Thoracic aorta (tissue), 2 donors: ENCODE results near the gene CHERP. TPM values are rescaled to one million over a fixed set of nuclear protein-coding genes. Genes with fewer than 3 reads are reported as not detected.
A peak's percentile ranks its signal among the peaks of the same experiment; 100 is the strongest.

Experiments used
- ATAC-seq: fragments of 150-250 bp; one replicate; pipeline ENCODE4 v1.8.0; 2017; ENCODE audit warnings: low read depth; ENCODE audit not compliant: insufficient number of reproducible peaks, low FRiP score
- DNase-seq: peaks from one replicate; pipeline ENCODE4 v3.0.0-alpha.2; 2020; ENCODE audit warnings: low spot score
- H3K27ac ChIP-seq, 2 donors: fragments of 200-600 bp; sonication (generic); 1 replicate in 1 of 2; 2 replicates in 1 of 2; pipeline ENCODE4 v1.5.1; 2016; ENCODE audit warnings: mild to moderate bottlenecking in 2 of 2, moderate library complexity in 2 of 2
- H3K27me3 ChIP-seq: fragments of 200-600 bp; sonication (generic); replicated peaks from 2 replicates; pipeline ENCODE4 v1.6.0; 2016; ENCODE audit warnings: mild to moderate bottlenecking; ENCODE audit not compliant: insufficient read depth
- H3K36me3 ChIP-seq: fragments of 200-600 bp; sonication (generic); one replicate; pipeline ENCODE4 v1.5.1; 2016
- H3K4me1 ChIP-seq, 2 donors: fragments of 200-600 bp; sonication (generic); 1 replicate in 1 of 2; 2 replicates in 1 of 2; pipeline versions ENCODE4 v1.5.1 to v1.6.0; 2016; ENCODE audit warnings: low read depth in 2 of 2, mild to moderate bottlenecking in 1 of 2; ENCODE audit not compliant: control insufficient read depth in 1 of 2
- H3K4me3 ChIP-seq: fragments of 200-600 bp; sonication (generic); 2 replicates; pipeline ENCODE4 v1.5.1; 2016; ENCODE audit warnings: mild to moderate bottlenecking
- H3K9me3 ChIP-seq: fragments of 200-600 bp; sonication (generic); 2 replicates; pipeline ENCODE4 v1.5.1; 2016
- total RNA-seq, 2 donors: library from RNA; depleted of rRNA; stranded (reverse); fragments of >200 nt; gene quantifications; one replicate each; pipeline versions ENCODE4 v1.1.0 to v1.2.3, GENCODE V29; 2016
- TF ChIP-seq, protein P1 (sequence below): fragments of 200-600 bp; sonication (generic); IDR thresholded peaks from one replicate; pipeline ENCODE4 v1.5.1; 2019; ENCODE audit warnings: antibody characterized with exemption

CHERP gene
- total RNA-seq, 2 donors from 2014 or later: 9.3 to 18.4 TPM

DNA sequence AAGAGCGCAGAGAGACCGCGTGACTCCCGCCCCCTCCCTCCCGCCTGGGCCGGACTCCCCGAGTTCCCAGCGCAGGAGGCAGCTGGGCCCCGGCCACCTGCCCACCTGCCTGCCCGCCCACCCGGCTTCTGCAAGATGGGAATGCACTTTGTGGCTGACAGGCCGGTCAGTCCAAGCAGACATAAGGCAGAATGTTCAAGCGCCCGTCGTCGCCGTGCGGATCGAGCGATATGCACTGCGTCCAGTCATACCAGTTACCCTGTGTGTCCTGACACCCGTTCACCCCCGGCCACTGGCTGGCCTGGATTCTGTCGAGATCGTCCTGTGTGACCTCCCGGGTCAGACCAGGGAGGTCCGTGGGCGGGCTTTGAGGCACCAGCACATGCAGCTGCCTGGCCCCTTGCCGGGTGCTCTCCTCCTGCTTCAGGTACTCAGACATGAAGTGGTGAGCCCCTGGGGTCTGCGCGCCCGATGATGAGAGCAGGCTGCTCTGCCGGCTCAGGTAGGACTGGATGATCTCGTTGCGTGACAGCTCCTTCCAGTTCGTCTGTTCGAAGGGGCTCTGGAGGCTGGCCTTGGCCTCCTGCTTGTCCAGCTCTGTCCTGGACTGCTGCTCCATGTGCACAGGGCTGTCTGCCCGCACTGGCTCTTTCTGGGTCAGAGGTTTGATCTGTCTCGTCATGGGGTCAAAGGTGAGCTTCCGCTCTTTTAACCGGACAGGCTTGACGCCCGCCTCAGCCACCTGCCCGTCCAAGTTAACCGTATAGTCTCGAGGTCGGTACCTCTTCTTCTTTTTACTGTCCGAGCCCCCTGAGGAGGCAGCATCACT is 33.8 kb upstream of the CHERP start:
- TF ChIP-seq, protein P1, sequence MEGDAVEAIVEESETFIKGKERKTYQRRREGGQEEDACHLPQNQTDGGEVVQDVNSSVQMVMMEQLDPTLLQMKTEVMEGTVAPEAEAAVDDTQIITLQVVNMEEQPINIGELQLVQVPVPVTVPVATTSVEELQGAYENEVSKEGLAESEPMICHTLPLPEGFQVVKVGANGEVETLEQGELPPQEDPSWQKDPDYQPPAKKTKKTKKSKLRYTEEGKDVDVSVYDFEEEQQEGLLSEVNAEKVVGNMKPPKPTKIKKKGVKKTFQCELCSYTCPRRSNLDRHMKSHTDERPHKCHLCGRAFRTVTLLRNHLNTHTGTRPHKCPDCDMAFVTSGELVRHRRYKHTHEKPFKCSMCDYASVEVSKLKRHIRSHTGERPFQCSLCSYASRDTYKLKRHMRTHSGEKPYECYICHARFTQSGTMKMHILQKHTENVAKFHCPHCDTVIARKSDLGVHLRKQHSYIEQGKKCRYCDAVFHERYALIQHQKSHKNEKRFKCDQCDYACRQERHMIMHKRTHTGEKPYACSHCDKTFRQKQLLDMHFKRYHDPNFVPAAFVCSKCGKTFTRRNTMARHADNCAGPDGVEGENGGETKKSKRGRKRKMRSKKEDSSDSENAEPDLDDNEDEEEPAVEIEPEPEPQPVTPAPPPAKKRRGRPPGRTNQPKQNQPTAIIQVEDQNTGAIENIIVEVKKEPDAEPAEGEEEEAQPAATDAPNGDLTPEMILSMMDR: no peak
- peaks cover 12 to 28% of the 10 kb centered on the region in 2 donors for H3K4me1 ChIP-seq
- peaks cover 26% of the 10 kb centered on the region for H3K36me3 ChIP-seq
- H3K9me3 ChIP-seq: no peaks in the 10 kb centered on the region
- H3K27ac ChIP-seq: no peak overlapping the region
- no peak overlapping the region for H3K4me3 ChIP-seq
- no peaks in the 10 kb centered on the region for H3K27me3 ChIP-seq
- DNase-seq: no peak
- no peak for ATAC-seq

DNA sequence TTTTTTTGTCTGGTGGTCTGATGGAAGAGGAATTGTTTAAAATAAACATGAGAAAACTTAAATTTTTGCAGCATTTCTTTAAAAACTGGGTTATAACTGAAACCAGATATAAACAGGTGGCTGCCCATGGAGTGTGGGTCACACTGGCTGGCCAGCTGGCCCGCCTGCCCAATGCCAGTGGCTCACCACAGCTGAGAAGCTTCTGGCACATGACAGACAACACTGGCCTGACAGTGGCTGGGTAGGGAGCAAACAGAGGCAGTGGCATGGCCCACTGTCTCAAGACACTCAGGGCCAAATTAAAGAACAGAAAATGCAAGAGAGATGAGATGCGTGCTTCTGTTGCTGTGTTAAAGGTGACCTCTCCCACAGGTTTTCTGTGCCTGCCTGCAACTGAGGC is 33.0 kb upstream of the CHERP start:
- Histone ChIP-seq H3K27ac (no peak overlapping the region), H3K36me3 (peaks cover 26% of the 10 kb centered on the region), H3K4me1 (peaks cover 12 to 34% of the 10 kb centered on the region in 2 donors), H3K27me3 (no peaks in the 10 kb centered on the region), H3K4me3 (no peak overlapping the region), H3K9me3 (no peaks in the 10 kb centered on the region)
- ATAC-seq: no peak
- DNase-seq: no peak
- TF ChIP-seq, protein P1: no peak

DNA sequence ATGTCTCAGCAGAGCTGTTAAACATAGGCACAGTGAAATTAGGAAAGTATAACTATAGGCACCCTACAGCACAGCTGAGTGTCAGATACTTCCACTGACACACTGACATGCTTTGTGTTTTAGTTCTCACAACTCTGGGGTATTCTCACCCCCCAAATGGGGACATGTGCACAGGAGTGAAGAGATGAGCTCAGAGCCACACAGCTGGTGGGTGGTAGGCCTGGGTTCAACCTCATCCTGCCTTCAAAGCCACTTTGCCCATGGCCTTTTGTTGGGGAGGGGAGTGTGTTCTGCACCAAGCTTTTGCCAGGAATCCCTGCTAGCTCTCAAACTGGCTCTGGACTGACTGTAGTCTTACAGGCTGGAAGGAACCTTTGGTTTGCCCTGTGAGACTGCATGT is 31.7 kb upstream of the CHERP start:
- H3K4me1 ChIP-seq: peaks cover 12 to 36% of the 10 kb centered on the region in 2 donors
- H3K4me3 ChIP-seq: peak overlapping the region; percentile 90

DNA sequence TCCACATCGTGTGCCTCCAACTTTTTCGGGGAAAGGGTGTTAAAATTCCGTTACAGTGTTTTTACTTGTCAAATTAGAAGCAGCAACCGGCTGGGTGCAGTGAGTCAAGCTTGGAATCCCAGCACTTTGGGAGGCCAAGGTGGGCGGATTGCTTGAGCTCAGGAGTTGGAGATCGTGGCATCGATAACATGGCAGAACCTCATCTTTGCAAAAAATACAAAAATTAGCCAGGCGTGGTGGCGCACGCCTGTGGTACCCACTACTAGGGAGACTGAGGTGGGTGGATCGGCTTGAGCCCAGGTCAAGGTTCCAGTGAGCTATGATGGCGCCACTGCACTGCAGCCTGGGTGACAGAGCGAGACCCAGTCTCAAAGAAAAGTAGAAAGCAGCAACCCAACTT is 31.1 kb upstream of the CHERP start:
- ATAC-seq: no peak
- Histone ChIP-seq H3K27me3 (no peaks in the 10 kb centered on the region), H3K36me3 (peaks cover 22% of the 10 kb centered on the region), H3K4me1 (peaks cover 12 to 36% of the 10 kb centered on the region in 2 donors), H3K27ac (peak overlapping the region; percentile 76 to 83), H3K4me3 (peak overlapping the region; percentile 90), H3K9me3 (no peaks in the 10 kb centered on the region)
- DNase-seq: no peak
- TF ChIP-seq, protein P1: no peak

More for the DNA sequence above, 31.7 kb upstream of the CHERP start:
- ATAC-seq: no peak
- no peak overlapping the region for H3K27ac ChIP-seq
- peaks cover 26% of the 10 kb centered on the region for H3K36me3 ChIP-seq
- DNase-seq: no peak
- TF ChIP-seq, protein P1: no peak
- no peaks in the 10 kb centered on the region for H3K27me3 ChIP-seq
- no peaks in the 10 kb centered on the region for H3K9me3 ChIP-seq

DNA sequence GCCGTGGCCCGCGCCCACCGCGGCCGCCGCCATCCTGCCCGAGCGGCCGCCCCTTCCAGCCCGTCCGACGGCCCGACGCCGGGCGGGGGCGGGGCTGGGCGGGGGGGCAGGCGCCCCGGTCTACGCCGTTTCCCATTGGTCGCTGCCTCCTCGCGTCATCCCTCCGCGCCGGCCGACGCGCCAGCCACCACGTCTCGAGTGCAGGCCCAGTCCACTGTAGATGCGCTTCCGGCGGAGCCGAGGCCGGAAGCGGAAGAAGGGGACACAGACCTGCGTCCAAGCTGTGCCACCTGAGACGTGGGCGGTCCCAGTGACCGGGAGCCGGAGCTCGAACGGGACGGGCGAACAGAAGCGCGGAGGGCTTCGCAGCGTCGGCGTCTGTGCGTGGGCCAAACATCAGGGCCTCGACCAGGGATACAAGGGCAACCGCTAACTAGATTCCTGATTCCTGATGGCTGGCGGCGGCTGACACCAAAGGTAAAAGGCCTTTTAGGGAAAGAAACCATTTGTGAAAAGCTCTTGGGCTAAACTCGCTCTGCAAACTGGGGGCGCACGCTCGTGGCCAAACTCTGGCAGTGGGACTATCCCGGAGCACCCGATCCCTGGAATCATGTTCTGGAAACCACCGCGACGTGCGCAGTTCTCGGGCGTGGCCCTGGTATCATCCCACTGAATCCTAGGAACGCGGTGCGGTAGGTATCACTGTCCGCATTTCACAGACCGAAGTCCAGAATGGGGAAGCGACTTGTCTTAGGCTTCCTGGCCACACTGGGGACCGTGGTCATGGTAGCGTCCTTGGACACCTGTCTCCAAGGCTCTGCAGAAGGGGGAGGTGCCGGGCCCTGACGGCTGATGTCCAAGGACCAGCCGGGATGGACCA is 30.3 kb upstream of the CHERP start, which contains the start of gene SLC35E1:
Gene SLC35E1, minus strand, starts transcription at position 84 of the 880 bp plus-strand sequence. Its CDS starts 51 bp downstream, at position 33.
- H3K4me1 ChIP-seq: peaks cover 12 to 36% of the 10 kb centered on the region in 2 donors
- H3K27me3 ChIP-seq: no peaks in the 10 kb centered on the region
- peaks cover 16% of the 10 kb centered on the region for H3K36me3 ChIP-seq
- H3K4me3 ChIP-seq: peak within 1 kb of the TSS; percentile 90
- TF ChIP-seq, protein P1: no peak
- H3K27ac ChIP-seq: peak within 1 kb of the TSS; percentile 76 to 83
- no peaks in the 10 kb centered on the region for H3K9me3 ChIP-seq
- ATAC-seq (peak; percentile 96), DNase-seq (peak; percentile 73)
